ENCODE results near the gene PSRC1. TPM values are rescaled to one million over a fixed set of nuclear protein-coding genes. Genes with fewer than 3 reads are reported as not detected.

PSRC1 gene
- total RNA-seq, 1 donor from 2014 or later, result 78.1 TPM

DNA sequence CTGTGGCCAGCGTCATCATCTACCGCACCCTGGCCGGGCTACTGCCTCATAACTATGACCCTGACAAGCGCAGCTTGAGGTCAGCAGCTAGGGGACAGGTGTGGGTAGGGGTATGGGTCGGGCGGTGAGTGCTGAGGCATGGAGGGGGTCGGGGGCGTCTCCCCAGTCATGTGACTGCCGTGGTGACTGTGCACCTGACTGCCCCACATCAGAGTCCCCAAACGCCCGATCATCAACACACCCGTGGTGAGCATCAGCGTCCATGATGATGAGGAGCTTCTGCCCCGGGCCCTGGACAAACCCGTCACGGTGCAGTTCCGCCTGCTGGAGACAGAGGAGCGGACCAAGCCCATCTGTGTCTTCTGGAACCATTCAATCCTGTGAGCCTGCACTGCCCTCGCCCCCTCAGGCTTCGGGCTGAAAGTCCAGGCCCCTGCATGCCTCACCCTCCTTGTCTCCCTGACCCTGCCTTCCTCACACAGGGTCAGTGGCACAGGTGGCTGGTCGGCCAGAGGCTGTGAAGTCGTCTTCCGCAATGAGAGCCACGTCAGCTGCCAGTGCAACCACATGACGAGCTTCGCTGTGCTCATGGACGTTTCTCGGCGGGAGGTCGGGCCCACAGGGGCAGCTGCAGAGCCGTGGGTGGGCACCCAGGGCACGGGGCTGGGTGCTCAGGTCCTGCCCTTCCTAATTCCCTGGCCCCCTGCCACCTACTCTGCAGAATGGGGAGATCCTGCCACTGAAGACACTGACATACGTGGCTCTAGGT lies 13.5 kb downstream of the PSRC1 start:
- Histone ChIP-seq H2AFZ (replicated peaks) (no peak overlapping the region), H3K79me2 (ENCODE audit: low read depth) (no peaks in the 10 kb centered on the region), H3K9ac (no peak overlapping the region), H3K4me3 (no peak overlapping the region), H3K27me3 (no peaks in the 10 kb centered on the region), H3K9me3 (ENCODE audit: low read depth) (no peaks in the 10 kb centered on the region), H3K4me1 (no peaks in the 10 kb centered on the region), H3K4me2 (no peak overlapping the region), H3K36me3 (no peaks in the 10 kb centered on the region), H3F3A (ENCODE audit: low read depth) (no peaks in the 10 kb centered on the region), H3K27ac (no peak overlapping the region), H4K20me1 (ENCODE audit: low read depth) (no peaks in the 10 kb centered on the region)
- Mint-ChIP-seq H3K4me3 (no peak overlapping the region), H3K9me3 (no peaks in the 10 kb centered on the region), H3K4me1 (peaks cover 6% of the 10 kb centered on the region), H3K36me3 (peaks cover 29% of the 10 kb centered on the region), H3K27ac (no peak overlapping the region), H3K27me3 (ENCODE audit: insufficient read depth, low read depth) (peaks cover 10% of the 10 kb centered on the region)
- TF ChIP-seq EZH2phosphoT487 (IDR thresholded peaks at IDR 0.05), result no peak
- TF ChIP-seq, protein P1, sequence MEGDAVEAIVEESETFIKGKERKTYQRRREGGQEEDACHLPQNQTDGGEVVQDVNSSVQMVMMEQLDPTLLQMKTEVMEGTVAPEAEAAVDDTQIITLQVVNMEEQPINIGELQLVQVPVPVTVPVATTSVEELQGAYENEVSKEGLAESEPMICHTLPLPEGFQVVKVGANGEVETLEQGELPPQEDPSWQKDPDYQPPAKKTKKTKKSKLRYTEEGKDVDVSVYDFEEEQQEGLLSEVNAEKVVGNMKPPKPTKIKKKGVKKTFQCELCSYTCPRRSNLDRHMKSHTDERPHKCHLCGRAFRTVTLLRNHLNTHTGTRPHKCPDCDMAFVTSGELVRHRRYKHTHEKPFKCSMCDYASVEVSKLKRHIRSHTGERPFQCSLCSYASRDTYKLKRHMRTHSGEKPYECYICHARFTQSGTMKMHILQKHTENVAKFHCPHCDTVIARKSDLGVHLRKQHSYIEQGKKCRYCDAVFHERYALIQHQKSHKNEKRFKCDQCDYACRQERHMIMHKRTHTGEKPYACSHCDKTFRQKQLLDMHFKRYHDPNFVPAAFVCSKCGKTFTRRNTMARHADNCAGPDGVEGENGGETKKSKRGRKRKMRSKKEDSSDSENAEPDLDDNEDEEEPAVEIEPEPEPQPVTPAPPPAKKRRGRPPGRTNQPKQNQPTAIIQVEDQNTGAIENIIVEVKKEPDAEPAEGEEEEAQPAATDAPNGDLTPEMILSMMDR (IDR thresholded peaks at IDR 0.05), result no peak
- no peak for TF ChIP-seq EZH2 (IDR thresholded peaks at IDR 0.05)
- DNase-seq (ENCODE audit: low spot score), result no peak

DNA sequence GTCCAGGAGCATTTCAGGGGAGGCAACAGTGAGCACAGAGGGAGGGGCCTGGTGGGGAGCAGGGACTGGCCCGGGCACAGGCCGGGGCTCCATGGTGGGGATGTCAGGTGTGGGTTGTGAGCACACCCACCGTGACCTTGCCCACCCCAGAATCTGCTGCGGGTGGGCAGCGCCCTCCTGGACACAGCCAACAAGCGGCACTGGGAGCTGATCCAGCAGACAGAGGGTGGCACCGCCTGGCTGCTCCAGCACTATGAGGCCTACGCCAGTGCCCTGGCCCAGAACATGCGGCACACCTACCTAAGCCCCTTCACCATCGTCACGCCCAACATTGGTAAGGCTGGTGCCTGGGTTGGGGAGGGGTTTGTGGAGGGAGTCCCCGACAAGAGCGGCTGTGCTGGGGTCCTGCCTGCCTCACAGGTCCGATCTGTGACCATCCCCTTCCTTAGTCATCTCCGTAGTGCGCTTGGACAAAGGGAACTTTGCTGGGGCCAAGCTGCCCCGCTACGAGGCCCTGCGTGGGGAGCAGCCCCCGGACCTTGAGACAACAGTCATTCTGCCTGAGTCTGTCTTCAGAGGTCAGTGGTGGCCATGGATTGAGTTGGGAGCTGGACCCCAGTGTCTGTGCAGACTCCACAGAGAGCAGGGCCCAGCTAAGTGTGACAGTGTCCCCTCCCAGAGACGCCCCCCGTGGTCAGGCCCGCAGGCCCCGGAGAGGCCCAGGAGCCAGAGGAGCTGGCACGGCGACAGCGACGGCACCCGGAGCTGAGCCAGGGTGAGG lies 14.3 kb downstream of the PSRC1 start:
- Histone ChIP-seq H3K9ac (no peak overlapping the region), H3K4me1 (no peaks in the 10 kb centered on the region), H3K27ac (no peak overlapping the region), H3F3A (ENCODE audit: low read depth) (peaks cover 4% of the 10 kb centered on the region), H3K36me3 (no peaks in the 10 kb centered on the region), H3K9me3 (ENCODE audit: low read depth) (no peaks in the 10 kb centered on the region), H4K20me1 (ENCODE audit: low read depth) (peaks cover 2% of the 10 kb centered on the region), H3K4me3 (no peak overlapping the region), H3K27me3 (no peaks in the 10 kb centered on the region), H3K79me2 (ENCODE audit: low read depth) (no peaks in the 10 kb centered on the region), H3K4me2 (no peak overlapping the region), H2AFZ (replicated peaks) (no peak overlapping the region)
- peaks cover 3% of the 10 kb centered on the region for H3K4me1 Mint-ChIP-seq
- H3K9me3 Mint-ChIP-seq, result no peaks in the 10 kb centered on the region
- no peak for TF ChIP-seq EZH2phosphoT487 (IDR thresholded peaks at IDR 0.05)
- TF ChIP-seq EZH2 (IDR thresholded peaks at IDR 0.05), result no peak
- TF ChIP-seq, protein P1 (IDR thresholded peaks at IDR 0.05), result no peak
- peaks cover 26% of the 10 kb centered on the region for H3K36me3 Mint-ChIP-seq
- H3K27me3 Mint-ChIP-seq (ENCODE audit: insufficient read depth, low read depth), result peaks cover 10% of the 10 kb centered on the region
- DNase-seq (ENCODE audit: low spot score), result no peak
- H3K27ac Mint-ChIP-seq, result no peak overlapping the region
- H3K4me3 Mint-ChIP-seq, result no peak overlapping the region

DNA sequence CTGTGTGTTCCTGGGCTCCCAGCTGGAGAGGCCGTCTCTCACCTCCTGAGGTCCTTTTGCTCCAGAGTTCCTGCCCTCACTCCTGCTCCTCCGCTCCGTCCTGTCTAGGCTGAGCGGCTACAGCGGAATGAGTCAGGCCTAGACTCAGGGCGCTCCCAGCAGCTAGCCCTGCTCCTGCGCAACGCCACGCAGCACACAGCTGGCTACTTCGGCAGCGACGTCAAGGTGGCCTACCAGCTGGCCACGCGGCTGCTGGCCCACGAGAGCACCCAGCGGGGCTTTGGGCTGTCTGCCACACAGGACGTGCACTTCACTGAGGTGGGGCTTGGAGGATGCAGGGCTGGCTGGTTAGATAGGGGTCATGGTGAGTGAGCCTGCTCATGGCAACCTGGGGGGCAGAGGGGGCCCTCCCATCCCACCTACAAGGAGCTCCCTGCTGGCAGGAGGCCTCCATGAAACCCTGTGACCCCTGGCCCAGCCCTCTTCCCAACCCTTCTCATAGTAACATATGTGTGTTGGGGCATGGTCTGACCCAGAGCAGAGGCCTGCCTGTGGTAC lies 15.1 kb downstream of the PSRC1 start:
- Histone ChIP-seq H3K4me1 (no peaks in the 10 kb centered on the region), H3K36me3 (no peaks in the 10 kb centered on the region), H4K20me1 (ENCODE audit: low read depth) (peaks cover 2% of the 10 kb centered on the region), H3K9me3 (ENCODE audit: low read depth) (no peaks in the 10 kb centered on the region), H3K4me3 (no peak overlapping the region), H3F3A (ENCODE audit: low read depth) (peaks cover 4% of the 10 kb centered on the region), H3K79me2 (ENCODE audit: low read depth) (no peaks in the 10 kb centered on the region), H3K9ac (no peak overlapping the region), H3K4me2 (no peak overlapping the region), H3K27ac (no peak overlapping the region), H3K27me3 (no peaks in the 10 kb centered on the region), H2AFZ (replicated peaks) (no peak overlapping the region)
- no peaks in the 10 kb centered on the region for H3K9me3 Mint-ChIP-seq
- no peak overlapping the region for H3K27ac Mint-ChIP-seq
- H3K27me3 Mint-ChIP-seq (ENCODE audit: insufficient read depth, low read depth), result peaks cover 12% of the 10 kb centered on the region
- H3K36me3 Mint-ChIP-seq, result peaks cover 28% of the 10 kb centered on the region
- no peak for TF ChIP-seq EZH2phosphoT487 (IDR thresholded peaks at IDR 0.05)
- TF ChIP-seq, protein P1 (IDR thresholded peaks at IDR 0.05), result no peak
- no peak for TF ChIP-seq EZH2 (IDR thresholded peaks at IDR 0.05)
- no peak for DNase-seq (ENCODE audit: low spot score)
- no peak overlapping the region for H3K4me3 Mint-ChIP-seq
- H3K4me1 Mint-ChIP-seq, result peaks cover 5% of the 10 kb centered on the region

Measured in neural progenitor cell (in vitro differentiated cells).